ENCODE measurements around the gene YIF1A. TPM values are rescaled to one million over a fixed set of nuclear protein-coding genes. Genes with fewer than 3 reads are reported as not detected.

The YIF1A gene
- total and polyA plus RNA-seq, 8 donors: 39.7 to 112 (median 56.6) TPM

Other genes starting within 250 kb of the YIF1A start
- gene GAL3ST3, start 240.0 kb downstream of the YIF1A start, total RNA-seq: under 1 TPM in 5 of 6 donors, not detected in 1; 0.20 to 0.83 (median 0.43) TPM
- gene GAL3ST3, start 240.0 kb downstream of the YIF1A start, polyA plus RNA-seq: 1 to 10 TPM in 1 of 2 donors, under 1 TPM in 1; 0.27 to 1.8 TPM
- gene SF3B2, start 236.8 kb downstream of the YIF1A start, total RNA-seq: 100 to 1,000 TPM in 1 of 6 donors, 10 to 100 TPM in 5; 64.4 to 118 (median 83.3) TPM
- gene SF3B2, start 236.8 kb downstream of the YIF1A start, polyA plus RNA-seq: 10 to 100 TPM; 75.8 to 99.0 TPM
- 10 to 100 TPM; 19.6 to 61.0 (median 28.8) TPM for gene PACS1, start 218.9 kb downstream of the YIF1A start, total RNA-seq
- gene PACS1, start 218.9 kb downstream of the YIF1A start, polyA plus RNA-seq: 10 to 100 TPM; 16.9 to 27.1 TPM
- gene KLC2, start 31.4 kb downstream of the YIF1A start, total RNA-seq: 10 to 100 TPM in 2 of 6 donors, 1 to 10 TPM in 4; 7.7 to 15.8 (median 9.4) TPM
- 10 to 100 TPM; 23.3 to 35.4 TPM for gene KLC2, start 31.4 kb downstream of the YIF1A start, polyA plus RNA-seq
- gene RAB1B, start 20.5 kb downstream of the YIF1A start, total RNA-seq: 10 to 100 TPM; 36.8 to 61.9 (median 49.7) TPM
- gene RAB1B, start 20.5 kb downstream of the YIF1A start, polyA plus RNA-seq: 10 to 100 TPM; 92.0 to 96.2 TPM
- 1 to 10 TPM in 5 of 6 donors, under 1 TPM in 1; 0.83 to 6.8 (median 1.9) TPM for gene CNIH2, start 11.0 kb downstream of the YIF1A start, total RNA-seq
- gene CNIH2, start 11.0 kb downstream of the YIF1A start, polyA plus RNA-seq: 10 to 100 TPM in 1 of 2 donors, 1 to 10 TPM in 1; 8.0 to 34.3 TPM
- under 1 TPM; 0.49 to 0.79 (median 0.72) TPM for gene TMEM151A, start 2.8 kb upstream of the YIF1A start, total RNA-seq
- 1 to 10 TPM; 1.6 to 4.4 TPM for gene TMEM151A, start 2.8 kb upstream of the YIF1A start, polyA plus RNA-seq
- gene CD248, start 27.9 kb upstream of the YIF1A start, total RNA-seq: 10 to 100 TPM in 3 of 6 donors, 1 to 10 TPM in 3; 1.2 to 17.7 (median 7.5) TPM
- 1 to 10 TPM; 2.5 to 4.0 TPM for gene CD248, start 27.9 kb upstream of the YIF1A start, polyA plus RNA-seq
- gene RIN1, start 47.3 kb upstream of the YIF1A start, total RNA-seq: 1 to 10 TPM; 2.7 to 5.0 (median 4.1) TPM
- gene RIN1, start 47.3 kb upstream of the YIF1A start, polyA plus RNA-seq: 10 to 100 TPM in 1 of 2 donors, 1 to 10 TPM in 1; 9.2 to 15.7 TPM
- gene BRMS1, start 56.0 kb upstream of the YIF1A start, total RNA-seq: 10 to 100 TPM; 14.3 to 22.0 (median 19.7) TPM
- gene BRMS1, start 56.0 kb upstream of the YIF1A start, polyA plus RNA-seq: 10 to 100 TPM; 46.9 to 65.0 TPM
- gene B4GAT1, start 58.5 kb upstream of the YIF1A start, total RNA-seq: 10 to 100 TPM in 5 of 6 donors, 1 to 10 TPM in 1; 9.5 to 13.3 (median 12.0) TPM
- 10 to 100 TPM in 1 of 2 donors, 1 to 10 TPM in 1; 9.2 to 21.8 TPM for gene B4GAT1, start 58.5 kb upstream of the YIF1A start, polyA plus RNA-seq
- 1 to 10 TPM; 2.9 to 6.0 (median 4.3) TPM for gene SLC29A2, start 82.6 kb upstream of the YIF1A start, total RNA-seq
- 10 to 100 TPM; 19.9 to 21.7 TPM for gene SLC29A2, start 82.6 kb upstream of the YIF1A start, polyA plus RNA-seq
- gene NPAS4, start 131.9 kb upstream of the YIF1A start, total RNA-seq: under 1 TPM in 1 of 6 donors, not detected in 5; 0.14 TPM
- under 1 TPM; 0.08 to 0.63 TPM for gene NPAS4, start 131.9 kb upstream of the YIF1A start, polyA plus RNA-seq
- 10 to 100 TPM; 15.7 to 23.9 (median 21.0) TPM for gene MRPL11, start 149.7 kb upstream of the YIF1A start, total RNA-seq
- gene MRPL11, start 149.7 kb upstream of the YIF1A start, polyA plus RNA-seq: 10 to 100 TPM; 29.2 to 30.2 TPM
- 1 to 10 TPM; 3.0 to 9.6 (median 6.4) TPM for gene PELI3, start 177.8 kb upstream of the YIF1A start, total RNA-seq
- gene PELI3, start 177.8 kb upstream of the YIF1A start, polyA plus RNA-seq: 10 to 100 TPM; 14.7 to 19.9 TPM
- gene DPP3, start 191.3 kb upstream of the YIF1A start, total RNA-seq: 10 to 100 TPM in 4 of 6 donors, 1 to 10 TPM in 2; 8.5 to 27.0 (median 20.2) TPM
- 10 to 100 TPM; 22.8 to 24.7 TPM for gene DPP3, start 191.3 kb upstream of the YIF1A start, polyA plus RNA-seq
- 10 to 100 TPM; 19.1 to 29.6 (median 21.5) TPM for gene BBS1, start 221.5 kb upstream of the YIF1A start, total RNA-seq
- 10 to 100 TPM; 22.0 to 31.9 TPM for gene BBS1, start 221.5 kb upstream of the YIF1A start, polyA plus RNA-seq

Data from pancreas (tissue), 8 donors.